Measurements from ENCODE around the gene ZNF609.

The ZNF609 gene

GRCh38 chr15:64460206-64460723, at the start of gene ZNF609:
ZNF609 (plus strand) TSS chr15:64460578; CDS start chr15:64499420, 38,842 bp downstream.
- H3K27ac ChIP-seq = peak within 1 kb of the TSS; percentile 71
- peak within 1 kb of the TSS; percentile 53 to 62 for H3K4me3 ChIP-seq (ENCODE audit: low read depth in 1 of 2, low read length in 1 of 2)
- H3K4me1 ChIP-seq (ENCODE audit: control insufficient read depth in 1 of 2, insufficient read depth in 1 of 2, low read depth in 1 of 2, low read length in 1 of 2) = peaks cover 22 to 23% of the 10 kb centered on the region in 2 experiments
- H3K27me3 ChIP-seq = no peaks in the 10 kb centered on the region
- TF ChIP-seq CTCF (IDR thresholded peaks at IDR 0.05) = no peak
- no peaks in the 10 kb centered on the region for H3K9me3 ChIP-seq
- H3K36me3 ChIP-seq = no peaks in the 10 kb centered on the region

GRCh38 chr15:64412216-64412615, 48.2 kb upstream of the ZNF609 start:
- Histone ChIP-seq H3K9me3 (no peaks in the 10 kb centered on the region), H3K4me3 (ENCODE audit: low read depth in 1 of 2, low read length in 1 of 2) (no peak overlapping the region), H3K4me1 (ENCODE audit: control insufficient read depth in 1 of 2, insufficient read depth in 1 of 2, low read depth in 1 of 2, low read length in 1 of 2) (no peaks in the 10 kb centered on the region), H3K27ac (no peak overlapping the region), H3K27me3 (no peaks in the 10 kb centered on the region), H3K36me3 (peaks cover 96% of the 10 kb centered on the region)
- no peak for TF ChIP-seq CTCF (IDR thresholded peaks at IDR 0.05)

- H3K4me1 ChIP-seq (ENCODE audit: control insufficient read depth in 1 of 2, insufficient read depth in 1 of 2, low read depth in 1 of 2, low read length in 1 of 2) = no peaks in the 10 kb centered on the region
- no peak overlapping the region for H3K27ac ChIP-seq
- peaks cover 96% of the 10 kb centered on the region for H3K36me3 ChIP-seq
- TF ChIP-seq CTCF (IDR thresholded peaks at IDR 0.05) = no peak
- H3K9me3 ChIP-seq = no peaks in the 10 kb centered on the region
- no peak overlapping the region for H3K4me3 ChIP-seq (ENCODE audit: low read depth in 1 of 2, low read length in 1 of 2)
- H3K27me3 ChIP-seq = no peaks in the 10 kb centered on the region
These were observed 37.7 kb upstream of the ZNF609 start for GRCh38 chr15:64422697-64423096.

GRCh38 chr15:64423970-64424369, 36.4 kb upstream of the ZNF609 start:
- Histone ChIP-seq H3K4me3 (ENCODE audit: low read depth in 1 of 2, low read length in 1 of 2) (no peak overlapping the region), H3K27me3 (no peaks in the 10 kb centered on the region), H3K36me3 (peaks cover 96% of the 10 kb centered on the region), H3K9me3 (no peaks in the 10 kb centered on the region), H3K27ac (no peak overlapping the region), H3K4me1 (ENCODE audit: control insufficient read depth in 1 of 2, insufficient read depth in 1 of 2, low read depth in 1 of 2, low read length in 1 of 2) (no peaks in the 10 kb centered on the region)
- no peak for TF ChIP-seq CTCF (IDR thresholded peaks at IDR 0.05)

GRCh38 chr15:64425221-64425620, 35.2 kb upstream of the ZNF609 start:
- H3K9me3 ChIP-seq = no peaks in the 10 kb centered on the region
- peaks cover 90% of the 10 kb centered on the region for H3K36me3 ChIP-seq

More at GRCh38 chr15:64425221-64425620, 35.2 kb upstream of the ZNF609 start:
- no peak for TF ChIP-seq CTCF (IDR thresholded peaks at IDR 0.05)
- Histone ChIP-seq H3K27ac (no peak overlapping the region), H3K4me1 (ENCODE audit: control insufficient read depth in 1 of 2, insufficient read depth in 1 of 2, low read depth in 1 of 2, low read length in 1 of 2) (peaks cover 0 to 8% of the 10 kb centered on the region in 2 experiments), H3K4me3 (ENCODE audit: low read depth in 1 of 2, low read length in 1 of 2) (no peak overlapping the region), H3K27me3 (no peaks in the 10 kb centered on the region)
